HG03520 (cell line): ENCODE measurements around the gene NCKAP1.
A peak's percentile ranks its signal among the peaks of the same experiment; 100 is the strongest.
"Not testable (repeated sequence)": the region's sequence is repeated elsewhere in the genome, so short reads cannot be mapped to it uniquely, and the experiment has no call there.

Experiments
- ATAC-seq: cut with Tn5 transposase; IDR thresholded peaks from one replicate; pipeline ENCODE4 v1.9.1; 2021; ENCODE audit warnings: mild to moderate bottlenecking, moderate library complexity; ENCODE audit not compliant: unreplicated experiment

Gene NCKAP1

GRCh38 chr2:183037074-183037552 lies 1.1 kb downstream of the NCKAP1 start:
- no peak for ATAC-seq

GRCh38 chr2:183035954-183036669 lies 2.1 kb downstream of the NCKAP1 start:
- ATAC-seq, result peak; percentile 54

- ATAC-seq, result no peak
Measured at GRCh38 chr2:183035298-183035953, 2.8 kb downstream of the NCKAP1 start.

- ATAC-seq, result no peak
Measured at GRCh38 chr2:183034806-183035205, 3.5 kb downstream of the NCKAP1 start.

- ATAC-seq, result no peak
Measured at GRCh38 chr2:183033951-183034350, 4.3 kb downstream of the NCKAP1 start.

GRCh38 chr2:183031911-183032794 lies 6.1 kb downstream of the NCKAP1 start:
- no peak for ATAC-seq

- no peak for ATAC-seq
Measured at GRCh38 chr2:183029219-183029618, 9.0 kb downstream of the NCKAP1 start.

GRCh38 chr2:183028108-183028507 lies 10.1 kb downstream of the NCKAP1 start:
- ATAC-seq, result no peak

GRCh38 chr2:183027443-183027842 lies 10.8 kb downstream of the NCKAP1 start:
- ATAC-seq, result no peak

GRCh38 chr2:183026424-183026823 lies 11.8 kb downstream of the NCKAP1 start:
- ATAC-seq, result no peak

- no peak for ATAC-seq
Measured at GRCh38 chr2:183025993-183026392, 12.3 kb downstream of the NCKAP1 start.

- no peak for ATAC-seq
Measured at GRCh38 chr2:183024339-183025095, 13.7 kb downstream of the NCKAP1 start.

- ATAC-seq, result no peak
Measured at GRCh38 chr2:183022711-183023110, 15.5 kb downstream of the NCKAP1 start.

GRCh38 chr2:183021613-183022012 lies 16.6 kb downstream of the NCKAP1 start:
- ATAC-seq, result no peak

GRCh38 chr2:183019718-183020442 lies 18.4 kb downstream of the NCKAP1 start:
- ATAC-seq, result no peak

- not testable (repeated sequence) for ATAC-seq
Measured at GRCh38 chr2:183017845-183018244, 20.4 kb downstream of the NCKAP1 start.

GRCh38 chr2:183014005-183014404 lies 24.3 kb downstream of the NCKAP1 start:
- no peak for ATAC-seq

- ATAC-seq, result no peak
Measured at GRCh38 chr2:183011743-183012142, 26.5 kb downstream of the NCKAP1 start.

GRCh38 chr2:183010112-183010511 lies 28.1 kb downstream of the NCKAP1 start:
- ATAC-seq, result no peak
